ENCODE measurements around the gene ABCA13. TPM values are rescaled to one million over a fixed set of nuclear protein-coding genes. Genes with fewer than 3 reads are reported as not detected.
A peak's percentile ranks its signal among the peaks of the same experiment; 100 is the strongest.
"Not testable (repeated sequence)": the region's sequence is repeated elsewhere in the genome, so short reads cannot be mapped to it uniquely, and the experiment has no call there.

The ABCA13 gene
- total RNA-seq, 1 donor from 2014 or later: 0.34 TPM

DNA sequence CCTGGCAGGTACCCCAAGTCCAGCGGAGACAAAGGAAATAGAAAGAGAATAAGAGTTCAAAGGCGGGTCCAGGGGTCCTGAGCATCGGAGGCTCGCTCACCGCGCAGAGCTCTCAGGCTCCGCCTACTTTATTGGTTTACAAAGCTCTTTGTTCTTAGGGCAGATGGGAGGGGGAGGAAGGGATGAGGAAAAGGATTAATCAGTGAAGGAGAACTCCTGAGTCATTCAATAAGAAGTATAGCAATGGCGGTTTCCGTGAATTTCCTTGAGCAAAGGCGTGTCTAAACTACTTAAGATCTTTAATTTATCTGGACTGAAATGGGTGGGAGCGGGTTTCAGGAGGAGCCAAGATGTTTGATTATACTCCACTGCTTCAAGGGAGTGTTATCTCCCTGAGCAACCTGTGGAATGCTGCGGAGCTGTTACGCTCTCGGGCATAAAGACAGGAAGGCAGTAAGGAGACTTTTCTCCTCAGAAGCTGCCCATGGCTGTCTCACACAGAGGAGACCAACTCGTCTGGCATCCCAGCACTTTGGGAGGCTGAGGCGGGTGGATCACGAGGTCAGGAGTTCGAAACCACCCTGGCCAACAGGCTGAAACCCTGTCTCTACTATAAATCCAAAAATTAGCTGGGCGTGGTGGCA lies 29.8 kb downstream of the ABCA13 start:
- not testable (repeated sequence) for H3K27ac Mint-ChIP-seq (ENCODE audit: unreplicated experiment); H3K4me1 ChIP-seq (ENCODE audit: insufficient read depth, low read length); H4K20me1 ChIP-seq (ENCODE audit: insufficient read depth, low read length); H3K27me3 Mint-ChIP-seq (ENCODE audit: low read depth, unreplicated experiment); H3K4me1 Mint-ChIP-seq (ENCODE audit: low read depth, unreplicated experiment); H3K36me3 Mint-ChIP-seq (ENCODE audit: low read depth, unreplicated experiment); H3K9me3 Mint-ChIP-seq (ENCODE audit: unreplicated experiment); FAIRE-seq; H3K79me2 ChIP-seq (ENCODE audit: insufficient read depth, low read length); H3K9me3 ChIP-seq (ENCODE audit: insufficient read depth, low read depth, low read length); H3K27me3 ChIP-seq (ENCODE audit: insufficient read depth, low read length); H3K4me3 Mint-ChIP-seq (ENCODE audit: unreplicated experiment); H3K36me3 ChIP-seq (ENCODE audit: insufficient read depth, low read length)
- DNase-seq (ENCODE audit: low read depth): peak; percentile 43
- H3K4me3 ChIP-seq (ENCODE audit: insufficient read depth, low read depth, low read length): peak overlapping the region; percentile 52
- peak overlapping the region; percentile 58 for H2AFZ ChIP-seq (ENCODE audit: low read depth, low read length)
- peak overlapping the region; percentile 5 for H3K27ac ChIP-seq (ENCODE audit: low read depth, low read length)
- H3K4me2 ChIP-seq (ENCODE audit: low read length): peak overlapping the region; percentile 80
- peak overlapping the region; percentile 71 for H3K9ac ChIP-seq (ENCODE audit: low read length)

DNA sequence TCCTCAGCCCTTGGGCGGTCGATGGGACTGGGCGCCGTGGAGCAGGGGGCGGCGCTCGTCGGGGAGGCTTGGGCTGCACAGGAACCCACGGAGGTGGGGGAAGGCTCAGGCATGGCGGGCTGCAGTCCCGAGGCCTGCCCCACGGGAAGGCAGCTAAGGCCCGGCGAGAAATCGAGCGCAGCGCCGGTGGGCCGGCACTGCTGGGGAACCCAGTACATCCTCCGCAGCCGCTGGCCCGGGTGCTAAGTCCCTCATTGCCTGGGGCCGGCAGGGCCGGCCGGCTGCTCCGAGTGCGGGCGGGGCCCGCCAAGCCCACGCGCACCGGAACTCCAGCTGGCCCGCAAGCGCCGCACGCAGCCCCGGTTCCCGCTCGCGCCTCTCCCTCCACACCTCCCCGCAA lies 31.7 kb downstream of the ABCA13 start:
- not testable (repeated sequence) for H3K79me2 ChIP-seq (ENCODE audit: insufficient read depth, low read length); FAIRE-seq; H4K20me1 ChIP-seq (ENCODE audit: insufficient read depth, low read length); H3K36me3 ChIP-seq (ENCODE audit: insufficient read depth, low read length); H3K9ac ChIP-seq (ENCODE audit: low read length); H3K27ac ChIP-seq (ENCODE audit: low read depth, low read length); H3K9me3 ChIP-seq (ENCODE audit: insufficient read depth, low read depth, low read length); H3K4me2 ChIP-seq (ENCODE audit: low read length); H3K4me1 Mint-ChIP-seq (ENCODE audit: low read depth, unreplicated experiment); H3K27me3 Mint-ChIP-seq (ENCODE audit: low read depth, unreplicated experiment); H3K4me3 ChIP-seq (ENCODE audit: insufficient read depth, low read depth, low read length); H2AFZ ChIP-seq (ENCODE audit: low read depth, low read length); H3K4me1 ChIP-seq (ENCODE audit: insufficient read depth, low read length); DNase-seq (ENCODE audit: low read depth); H3K4me3 Mint-ChIP-seq (ENCODE audit: unreplicated experiment); H3K27ac Mint-ChIP-seq (ENCODE audit: unreplicated experiment); H3K9me3 Mint-ChIP-seq (ENCODE audit: unreplicated experiment); H3K27me3 ChIP-seq (ENCODE audit: insufficient read depth, low read length); H3K36me3 Mint-ChIP-seq (ENCODE audit: low read depth, unreplicated experiment)

DNA sequence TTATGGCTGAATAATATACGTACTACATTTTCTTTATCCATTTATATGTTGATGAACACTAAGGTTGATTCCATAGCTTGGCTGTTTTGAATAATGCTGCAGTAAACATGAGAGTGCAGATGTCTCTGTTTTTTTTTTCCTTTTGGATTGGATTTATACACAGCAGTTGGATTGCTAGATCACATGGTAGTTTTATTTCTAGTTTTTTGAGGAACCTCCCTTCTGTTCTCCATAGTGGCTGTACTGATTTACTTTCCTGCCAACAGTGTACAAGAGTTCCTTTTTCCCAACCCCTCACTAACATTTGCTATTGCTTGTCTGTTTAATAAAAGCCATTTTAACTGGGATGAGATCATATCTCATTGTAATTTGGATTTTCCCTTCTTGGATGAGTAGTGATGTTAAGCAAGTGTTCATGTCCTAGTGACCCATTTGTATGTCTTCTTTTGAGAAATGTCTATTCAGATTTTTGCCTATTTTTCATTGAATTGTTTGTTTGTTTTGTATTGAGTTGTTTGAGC lies 36.0 kb downstream of the ABCA13 start:
- Mint-ChIP-seq H3K36me3 (ENCODE audit: low read depth, unreplicated experiment) (peaks cover 2% of the 10 kb centered on the region), H3K4me1 (ENCODE audit: low read depth, unreplicated experiment) (no peaks in the 10 kb centered on the region), H3K27me3 (ENCODE audit: low read depth, unreplicated experiment) (no peaks in the 10 kb centered on the region), H3K9me3 (ENCODE audit: unreplicated experiment) (peaks cover 3% of the 10 kb centered on the region), H3K27ac (ENCODE audit: unreplicated experiment) (no peak overlapping the region), H3K4me3 (ENCODE audit: unreplicated experiment) (no peak overlapping the region)
- no peaks in the 10 kb centered on the region for H3K9me3 ChIP-seq (ENCODE audit: insufficient read depth, low read depth, low read length)
- H3K27ac ChIP-seq (ENCODE audit: low read depth, low read length): no peak overlapping the region
- FAIRE-seq (no peak), DNase-seq (ENCODE audit: low read depth) (no peak)
- H3K36me3 ChIP-seq (ENCODE audit: insufficient read depth, low read length): no peaks in the 10 kb centered on the region
- no peaks in the 10 kb centered on the region for H3K4me1 ChIP-seq (ENCODE audit: insufficient read depth, low read length)
- H3K4me3 ChIP-seq (ENCODE audit: insufficient read depth, low read depth, low read length): no peak overlapping the region
- no peaks in the 10 kb centered on the region for H3K27me3 ChIP-seq (ENCODE audit: insufficient read depth, low read length)
- no peak overlapping the region for H3K9ac ChIP-seq (ENCODE audit: low read length)
- H3K79me2 ChIP-seq (ENCODE audit: insufficient read depth, low read length): no peaks in the 10 kb centered on the region
- no peak overlapping the region for H3K4me2 ChIP-seq (ENCODE audit: low read length)
- H2AFZ ChIP-seq (ENCODE audit: low read depth, low read length): no peak overlapping the region
- H4K20me1 ChIP-seq (ENCODE audit: insufficient read depth, low read length): no peaks in the 10 kb centered on the region
- TF ChIP-seq CTCF (IDR thresholded peaks at IDR 0.05; ENCODE audit: insufficient read depth, low read depth, low read length) (no peak), EZH2 (IDR thresholded peaks at IDR 0.05; ENCODE audit: insufficient read depth, low read length) (no peak)
